ENCODE data around the gene HOXC9. TPM values are rescaled to one million over a fixed set of nuclear protein-coding genes. Genes with fewer than 3 reads are reported as not detected.

The HOXC9 gene
- total and polyA plus RNA-seq, 4 donors, result 0.38 to 9.0 (median 2.6) TPM; not detected in 1

DNA sequence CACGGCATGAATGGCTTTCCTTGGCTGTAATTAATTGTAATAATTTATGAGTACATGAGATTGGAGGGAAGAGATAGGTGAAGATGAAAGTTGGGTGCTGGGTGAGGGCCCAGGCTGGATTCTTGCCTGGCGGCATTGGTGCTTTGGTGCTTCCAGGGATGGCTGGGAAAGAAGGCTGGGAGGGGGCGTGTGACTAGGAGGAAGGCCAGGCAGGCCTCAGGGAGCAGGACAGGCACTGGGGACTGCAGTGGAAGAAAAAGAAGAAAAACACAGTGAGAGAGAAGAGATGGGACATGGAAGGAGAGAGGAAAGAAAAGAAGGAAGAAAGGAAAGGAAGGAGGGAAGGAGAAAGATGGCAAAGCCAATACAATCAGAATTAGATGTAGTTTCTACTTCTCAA is 3.7 kb downstream of the HOXC9 start:
- intact Hi-C loops (cut with DNase I), result no loop called here
- H3K36me3 ChIP-seq (ENCODE audit: control insufficient read depth in 1 of 2, insufficient read depth in 2 of 2, low read length in 1 of 2), result no peaks in the 10 kb centered on the region
- peak in 1 of 2 donors; percentile 32 for DNase-seq
- no peak overlapping the region for H3K27ac ChIP-seq (ENCODE audit: low read depth in 1 of 2, low read length in 2 of 2)
- no peak overlapping the region for H3K4me3 ChIP-seq (ENCODE audit: low read length in 2 of 2)
- H3K9me3 ChIP-seq (ENCODE audit: control insufficient read depth, low read length), result no peaks in the 10 kb centered on the region
- no peaks in the 10 kb centered on the region for H3K4me1 ChIP-seq (ENCODE audit: control insufficient read depth in 1 of 2, insufficient read depth in 2 of 2, low read length in 2 of 2)
- H3K27me3 ChIP-seq (ENCODE audit: control insufficient read depth in 1 of 2, insufficient read depth in 2 of 2, low read length in 1 of 2), result no peaks in the 10 kb centered on the region
- 74 to 86% methylated on average over 3 of the region's 3 CpGs for WGBS, 2 donors
- no peak for ATAC-seq (ENCODE audit: low FRiP score)

DNA sequence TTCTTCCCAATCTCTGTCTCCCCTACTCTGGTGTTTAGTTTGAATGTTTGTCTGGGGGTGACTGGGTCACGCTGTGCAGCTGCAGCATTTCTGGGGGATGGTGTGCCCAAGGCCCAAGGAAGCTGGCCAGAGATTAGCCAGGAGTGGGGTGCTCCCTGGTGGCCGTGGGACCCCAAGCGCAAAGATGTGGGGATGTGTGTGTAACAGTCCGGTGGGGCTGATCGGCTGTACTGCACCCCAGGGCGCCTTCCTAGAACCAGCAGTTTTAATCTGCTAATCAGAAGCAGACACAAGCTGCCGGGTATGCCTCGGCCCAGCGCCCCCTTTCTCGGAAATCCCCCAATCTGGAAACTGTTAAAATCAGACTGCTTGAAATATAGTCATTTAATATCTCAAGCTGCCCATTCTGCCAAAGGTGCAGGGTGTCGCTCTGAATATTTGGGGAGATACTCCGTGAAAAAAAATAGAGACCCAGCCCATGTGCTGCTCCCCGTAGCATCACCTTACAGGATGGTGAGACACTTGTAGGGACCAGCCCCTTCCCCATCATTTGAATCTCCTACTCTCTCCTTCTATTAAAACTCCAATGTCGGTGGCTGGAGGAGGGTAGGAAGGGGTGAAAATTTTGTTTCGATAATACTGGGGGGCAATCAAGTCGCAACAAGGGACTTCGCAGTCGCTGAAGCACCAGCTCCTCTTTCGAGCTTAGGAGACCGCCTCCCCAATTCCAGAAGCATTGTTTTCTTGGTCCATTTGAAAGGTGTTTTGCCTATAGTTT is 4.3 kb downstream of the HOXC9 start:
- Histone ChIP-seq H3K4me3 (ENCODE audit: low read length in 2 of 2) (no peak overlapping the region), H3K36me3 (ENCODE audit: control insufficient read depth in 1 of 2, insufficient read depth in 2 of 2, low read length in 1 of 2) (no peaks in the 10 kb centered on the region), H3K4me1 (ENCODE audit: control insufficient read depth in 1 of 2, insufficient read depth in 2 of 2, low read length in 2 of 2) (no peaks in the 10 kb centered on the region), H3K9me3 (ENCODE audit: control insufficient read depth, low read length) (no peaks in the 10 kb centered on the region), H3K27ac (ENCODE audit: low read depth in 1 of 2, low read length in 2 of 2) (no peak overlapping the region), H3K27me3 (ENCODE audit: control insufficient read depth in 1 of 2, insufficient read depth in 2 of 2, low read length in 1 of 2) (no peaks in the 10 kb centered on the region)
- 65 to 78% methylated on average over 20 of the region's 20 CpGs for WGBS, 2 donors
- DNase-seq (peak in 1 of 2 donors; percentile 31), ATAC-seq (ENCODE audit: low FRiP score) (no peak)
- intact Hi-C loops (cut with DNase I), result no loop called here

DNA sequence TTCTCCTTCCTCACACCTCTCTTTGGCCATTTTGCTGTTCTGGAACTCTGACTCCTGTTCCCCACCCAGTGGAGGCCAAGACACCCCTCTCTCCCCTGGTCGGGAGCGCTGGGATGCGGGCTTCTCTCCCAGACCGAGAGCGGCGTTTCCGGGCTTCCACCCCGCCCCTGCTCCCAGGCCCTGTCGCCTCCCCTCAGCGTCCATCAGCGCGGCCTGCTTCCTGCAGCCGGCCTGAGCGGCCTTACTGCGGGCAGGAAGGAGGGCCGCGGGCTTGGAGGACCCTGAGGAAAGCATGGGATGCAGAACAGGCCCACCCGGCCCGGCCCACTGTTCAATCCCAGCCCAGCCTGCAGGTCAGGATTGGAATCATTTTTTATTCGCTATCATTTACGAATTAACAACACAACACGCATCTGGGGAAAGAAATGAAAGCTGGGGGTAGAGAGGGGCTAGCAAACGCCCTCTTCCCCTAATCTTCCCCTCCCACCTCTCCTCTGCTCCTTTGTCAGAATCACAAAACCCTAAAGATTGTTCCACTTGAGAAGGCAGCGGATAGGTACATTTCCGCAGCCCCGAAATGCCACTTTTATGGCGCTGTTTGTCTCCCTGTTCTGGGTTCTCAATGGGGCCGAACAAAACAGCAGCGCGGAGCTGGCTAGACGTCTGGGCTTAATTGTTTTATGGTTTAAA is 5.0 kb downstream of the HOXC9 start:
- H3K36me3 ChIP-seq (ENCODE audit: control insufficient read depth in 1 of 2, insufficient read depth in 2 of 2, low read length in 1 of 2), result no peaks in the 10 kb centered on the region
- H3K4me1 ChIP-seq (ENCODE audit: control insufficient read depth in 1 of 2, insufficient read depth in 2 of 2, low read length in 2 of 2), result no peaks in the 10 kb centered on the region
- intact Hi-C loops (cut with DNase I), result loop anchor here in 1 of 2 donors (5.0 kb wide), 1 partner anchor 202 kb away; no protein-coding TSS in a partner anchor
- WGBS, 2 donors, result 52 to 64% methylated on average over 28 to 31 of the region's 31 CpGs
- H3K9me3 ChIP-seq (ENCODE audit: control insufficient read depth, low read length), result no peaks in the 10 kb centered on the region
- peak; percentile 62 for ATAC-seq (ENCODE audit: low FRiP score)
- H3K27me3 ChIP-seq (ENCODE audit: control insufficient read depth in 1 of 2, insufficient read depth in 2 of 2, low read length in 1 of 2), result no peaks in the 10 kb centered on the region
- DNase-seq, result peak; percentile 45 to 87
- H3K27ac ChIP-seq (ENCODE audit: low read depth in 1 of 2, low read length in 2 of 2), result no peak overlapping the region
- no peak overlapping the region for H3K4me3 ChIP-seq (ENCODE audit: low read length in 2 of 2)

DNA sequence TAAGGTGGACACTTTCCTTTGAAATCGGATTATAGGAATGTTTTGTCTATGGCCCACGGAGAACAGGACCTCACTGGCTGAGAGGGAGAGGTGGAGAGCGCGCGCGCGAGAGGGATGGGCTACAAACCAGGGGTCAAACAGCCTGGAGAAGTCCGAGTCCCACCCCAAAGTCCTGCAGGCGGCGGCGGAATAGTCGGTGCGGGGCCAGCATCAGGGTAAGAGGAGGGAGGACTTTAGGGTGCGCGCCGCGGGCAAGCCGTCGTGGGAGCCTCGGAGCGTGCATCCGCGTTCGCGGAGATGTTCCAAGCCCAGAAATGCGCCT is 5.5 kb downstream of the HOXC9 start:
- ATAC-seq (ENCODE audit: low FRiP score) (no peak), DNase-seq (peak; percentile 41 to 80)
- WGBS, 2 donors, result 14 to 16% methylated on average over 26 of the region's 26 CpGs
- Histone ChIP-seq H3K27me3 (ENCODE audit: control insufficient read depth in 1 of 2, insufficient read depth in 2 of 2, low read length in 1 of 2) (no peaks in the 10 kb centered on the region), H3K27ac (ENCODE audit: low read depth in 1 of 2, low read length in 2 of 2) (no peak overlapping the region), H3K4me3 (ENCODE audit: low read length in 2 of 2) (no peak overlapping the region), H3K4me1 (ENCODE audit: control insufficient read depth in 1 of 2, insufficient read depth in 2 of 2, low read length in 2 of 2) (no peaks in the 10 kb centered on the region), H3K36me3 (ENCODE audit: control insufficient read depth in 1 of 2, insufficient read depth in 2 of 2, low read length in 1 of 2) (no peaks in the 10 kb centered on the region), H3K9me3 (ENCODE audit: control insufficient read depth, low read length) (no peaks in the 10 kb centered on the region)
- intact Hi-C loops (cut with DNase I), result loop anchor here in 1 of 2 donors (5.0 kb wide), 1 partner anchor 202 kb away; no protein-coding TSS in a partner anchor

DNA sequence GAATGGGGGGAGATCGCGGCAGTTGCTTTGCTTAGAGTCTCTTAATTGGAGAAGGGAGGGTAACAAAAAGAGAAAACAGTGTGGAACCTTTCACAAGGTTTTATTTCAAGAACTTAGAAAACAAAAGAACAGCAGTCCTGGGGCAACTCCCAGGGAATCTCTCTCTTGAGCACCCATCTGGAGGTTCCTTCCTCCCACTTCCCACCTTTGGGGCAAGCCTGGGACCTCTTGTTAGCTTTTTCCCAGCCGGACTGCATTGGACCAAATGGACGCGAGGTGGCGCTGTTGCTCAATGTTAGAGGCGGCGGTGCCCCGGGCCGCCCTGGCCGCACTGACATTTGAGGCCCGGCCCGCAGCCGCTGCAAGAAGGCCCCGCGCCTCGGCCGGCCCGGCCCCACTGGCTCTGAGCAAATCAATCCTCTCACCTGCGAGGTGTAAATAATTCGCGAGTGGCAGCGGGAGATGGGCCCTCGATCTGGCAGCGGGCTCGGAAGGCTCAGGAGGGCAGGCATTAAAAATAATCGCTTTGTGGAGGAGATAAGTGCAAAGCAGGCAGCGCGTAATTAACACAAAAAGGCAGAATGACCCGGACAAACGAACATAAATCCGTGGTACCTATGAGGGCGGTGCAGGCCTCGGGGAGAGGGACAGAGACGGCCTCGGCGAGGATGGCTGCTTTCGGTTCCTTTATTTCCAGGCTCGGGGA is 6.0 kb downstream of the HOXC9 start:
- no peak overlapping the region for H3K27ac ChIP-seq (ENCODE audit: low read depth in 1 of 2, low read length in 2 of 2)
- intact Hi-C loops (cut with DNase I), result loop anchor here (1.0 to 5.0 kb wide), 2 partner anchors 195 to 201 kb away; no protein-coding TSS in a partner anchor
- H3K27me3 ChIP-seq (ENCODE audit: control insufficient read depth in 1 of 2, insufficient read depth in 2 of 2, low read length in 1 of 2), result no peaks in the 10 kb centered on the region
- 21 to 24% methylated on average over 39 of the region's 39 CpGs for WGBS, 2 donors
- H3K4me1 ChIP-seq (ENCODE audit: control insufficient read depth in 1 of 2, insufficient read depth in 2 of 2, low read length in 2 of 2), result no peaks in the 10 kb centered on the region
- peak; percentile 92 for ATAC-seq (ENCODE audit: low FRiP score)
- H3K9me3 ChIP-seq (ENCODE audit: control insufficient read depth, low read length), result no peaks in the 10 kb centered on the region
- DNase-seq, result peak; percentile 89 to 98
- H3K36me3 ChIP-seq (ENCODE audit: control insufficient read depth in 1 of 2, insufficient read depth in 2 of 2, low read length in 1 of 2), result no peaks in the 10 kb centered on the region
- H3K4me3 ChIP-seq (ENCODE audit: low read length in 2 of 2), result no peak overlapping the region

DNA sequence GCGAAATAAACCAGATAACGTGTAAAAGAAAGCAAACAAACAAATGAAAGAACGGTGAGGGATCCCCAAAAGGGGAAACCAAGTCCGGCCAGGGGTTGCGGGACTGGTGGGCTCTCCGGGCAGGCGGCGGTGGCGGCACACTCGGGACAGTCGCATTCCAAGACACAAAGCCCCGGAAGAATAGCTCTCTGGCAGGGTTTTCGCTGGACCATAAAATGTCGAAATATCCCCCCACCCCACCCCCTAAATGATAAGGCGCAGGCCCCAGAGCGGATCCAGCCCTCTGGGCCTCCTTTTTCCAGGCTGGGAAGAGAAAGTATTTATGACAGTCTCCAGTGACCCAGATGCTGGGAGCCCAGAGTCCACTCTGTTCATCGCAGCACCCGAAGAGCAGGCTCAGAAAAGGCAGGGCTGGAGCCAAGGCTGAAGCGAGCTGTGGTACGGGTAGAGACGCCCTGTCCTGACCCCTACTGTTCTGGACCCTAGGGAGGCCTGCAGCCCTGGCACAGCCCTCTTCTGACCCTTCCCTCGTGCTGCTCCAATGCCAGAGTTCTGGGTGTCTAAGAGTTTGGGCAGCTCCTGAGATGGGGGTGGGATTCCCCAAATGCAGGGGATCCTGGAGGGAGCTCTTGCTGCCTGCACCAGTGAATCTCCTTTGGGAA is 6.7 kb downstream of the HOXC9 start:
- H3K4me3 ChIP-seq (ENCODE audit: low read length in 2 of 2), result no peak overlapping the region
- no peak for ATAC-seq (ENCODE audit: low FRiP score)
- H3K27ac ChIP-seq (ENCODE audit: low read depth in 1 of 2, low read length in 2 of 2), result no peak overlapping the region
- no peaks in the 10 kb centered on the region for H3K9me3 ChIP-seq (ENCODE audit: control insufficient read depth, low read length)
- no peaks in the 10 kb centered on the region for H3K4me1 ChIP-seq (ENCODE audit: control insufficient read depth in 1 of 2, insufficient read depth in 2 of 2, low read length in 2 of 2)
- DNase-seq, result peak in 1 of 2 donors; percentile 25
- H3K27me3 ChIP-seq (ENCODE audit: control insufficient read depth in 1 of 2, insufficient read depth in 2 of 2, low read length in 1 of 2), result no peaks in the 10 kb centered on the region
- intact Hi-C loops (cut with DNase I), result loop anchor here (1.0 to 5.0 kb wide), 2 partner anchors 195 to 201 kb away; no protein-coding TSS in a partner anchor
- 80 to 87% methylated on average over 22 of the region's 22 CpGs for WGBS, 2 donors
- no peaks in the 10 kb centered on the region for H3K36me3 ChIP-seq (ENCODE audit: control insufficient read depth in 1 of 2, insufficient read depth in 2 of 2, low read length in 1 of 2)

DNA sequence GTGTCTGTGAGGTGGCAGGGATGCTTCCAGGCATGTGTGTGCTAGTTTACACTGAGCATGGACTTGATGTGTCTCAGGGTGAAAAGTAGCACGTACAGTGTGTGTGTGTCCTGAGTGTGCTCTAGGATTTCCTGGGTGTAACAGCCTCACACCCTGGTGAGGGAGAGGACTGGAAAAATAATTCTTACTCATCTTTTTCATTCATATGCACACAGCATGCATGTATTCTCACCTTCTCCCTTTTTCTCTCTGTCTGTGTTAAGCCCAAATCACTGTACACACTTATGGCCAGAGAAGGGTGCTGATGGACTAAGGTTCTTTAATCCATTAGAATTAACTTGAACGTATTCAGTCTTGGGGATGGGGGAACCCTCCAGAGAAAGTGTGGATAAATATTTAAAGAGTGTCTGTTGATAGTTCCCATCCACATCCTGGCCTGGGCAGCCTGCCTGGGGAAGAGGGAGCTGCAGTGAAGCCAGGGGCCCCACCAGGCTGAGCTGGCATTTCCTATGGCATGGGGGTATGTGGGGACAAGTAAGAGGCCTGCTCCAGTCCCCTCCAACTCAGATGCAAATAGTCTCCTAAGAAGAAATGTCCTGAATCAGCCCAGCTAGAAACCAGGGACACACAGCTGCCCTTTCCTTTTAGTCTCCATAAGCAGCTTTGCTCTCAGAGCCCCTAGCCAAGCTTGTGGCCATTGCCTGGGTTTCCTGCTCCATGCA is 7.7 kb downstream of the HOXC9 start:
- DNase-seq, result peak in 1 of 2 donors; percentile 21

DNA sequence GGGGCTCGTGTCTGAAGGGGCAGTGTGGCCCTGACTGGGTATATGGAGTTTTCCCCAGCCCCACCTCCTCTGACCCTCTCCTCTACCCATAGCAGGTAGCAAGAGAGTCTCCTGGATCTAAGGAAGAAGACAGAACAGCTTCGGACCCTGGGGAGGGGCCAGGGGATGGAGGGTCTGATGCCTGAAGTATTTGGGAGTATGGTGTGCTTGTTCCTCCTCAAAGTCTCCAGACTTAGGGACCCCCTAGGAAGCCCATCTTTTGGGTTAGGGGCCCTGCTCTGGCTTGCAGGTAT is 8.2 kb downstream of the HOXC9 start:
- H3K9me3 ChIP-seq (ENCODE audit: control insufficient read depth, low read length), result no peaks in the 10 kb centered on the region
- H3K4me1 ChIP-seq (ENCODE audit: control insufficient read depth in 1 of 2, insufficient read depth in 2 of 2, low read length in 2 of 2), result no peaks in the 10 kb centered on the region
- H3K4me3 ChIP-seq (ENCODE audit: low read length in 2 of 2), result no peak overlapping the region
- intact Hi-C loops (cut with DNase I), result loop anchor here in 1 of 2 donors (5.0 kb wide), 1 partner anchor 199 kb away; no protein-coding TSS in a partner anchor
- ATAC-seq (ENCODE audit: low FRiP score) (no peak), DNase-seq (peak in 1 of 2 donors; percentile 24)
- no peak overlapping the region for H3K27ac ChIP-seq (ENCODE audit: low read depth in 1 of 2, low read length in 2 of 2)
- 65 to 70% methylated on average over 2 of the region's 2 CpGs for WGBS, 2 donors
- H3K36me3 ChIP-seq (ENCODE audit: control insufficient read depth in 1 of 2, insufficient read depth in 2 of 2, low read length in 1 of 2), result no peaks in the 10 kb centered on the region
- H3K27me3 ChIP-seq (ENCODE audit: control insufficient read depth in 1 of 2, insufficient read depth in 2 of 2, low read length in 1 of 2), result no peaks in the 10 kb centered on the region

More for the DNA sequence above, 7.7 kb downstream of the HOXC9 start:
- Histone ChIP-seq H3K36me3 (ENCODE audit: control insufficient read depth in 1 of 2, insufficient read depth in 2 of 2, low read length in 1 of 2) (no peaks in the 10 kb centered on the region), H3K4me1 (ENCODE audit: control insufficient read depth in 1 of 2, insufficient read depth in 2 of 2, low read length in 2 of 2) (no peaks in the 10 kb centered on the region), H3K9me3 (ENCODE audit: control insufficient read depth, low read length) (no peaks in the 10 kb centered on the region), H3K4me3 (ENCODE audit: low read length in 2 of 2) (no peak overlapping the region), H3K27ac (ENCODE audit: low read depth in 1 of 2, low read length in 2 of 2) (no peak overlapping the region), H3K27me3 (ENCODE audit: control insufficient read depth in 1 of 2, insufficient read depth in 2 of 2, low read length in 1 of 2) (no peaks in the 10 kb centered on the region)
- ATAC-seq (ENCODE audit: low FRiP score), result no peak
- WGBS, 2 donors, result 75 to 78% methylated on average over 2 of the region's 2 CpGs
- intact Hi-C loops (cut with DNase I), result loop anchor here in 1 of 2 donors (5.0 kb wide), 1 partner anchor 200 kb away; no protein-coding TSS in a partner anchor

Measured in aorta (tissue), 5 donors.